Activated T-cell treated with anti-CD3 and anti-CD28 coated beads for 24 hours (primary cell): Measurements from ENCODE around the gene GRIK4.
"Not testable (repeated sequence)": the region's sequence is repeated elsewhere in the genome, so short reads cannot be mapped to it uniquely, and the experiment has no call there.

ENCODE experiments used
- DNase-seq: peaks from one replicate; pipeline ENCODE4 v3.0.0-alpha.2; 2020; ENCODE audit warnings: low read depth

GRIK4 gene

DNA sequence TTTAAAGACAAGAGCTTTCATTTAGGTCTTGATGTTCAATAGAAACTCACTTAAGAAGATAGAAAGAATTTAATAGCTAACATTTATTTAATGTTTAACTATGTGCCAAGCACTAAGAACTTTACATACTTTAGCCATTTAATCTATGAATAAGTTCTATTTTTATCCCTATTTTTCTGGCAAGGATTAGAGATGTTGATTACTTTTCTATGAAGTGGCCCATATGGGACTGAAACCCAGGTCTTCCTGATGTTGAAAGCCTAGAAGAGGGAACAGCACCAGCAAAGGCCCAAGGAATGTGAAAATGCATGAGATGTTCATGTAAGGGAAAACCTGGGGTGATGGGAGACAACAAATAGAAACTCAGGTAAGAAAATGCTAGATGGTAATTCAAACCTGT, 497.0 kb downstream of the GRIK4 start:
- no peak for DNase-seq

DNA sequence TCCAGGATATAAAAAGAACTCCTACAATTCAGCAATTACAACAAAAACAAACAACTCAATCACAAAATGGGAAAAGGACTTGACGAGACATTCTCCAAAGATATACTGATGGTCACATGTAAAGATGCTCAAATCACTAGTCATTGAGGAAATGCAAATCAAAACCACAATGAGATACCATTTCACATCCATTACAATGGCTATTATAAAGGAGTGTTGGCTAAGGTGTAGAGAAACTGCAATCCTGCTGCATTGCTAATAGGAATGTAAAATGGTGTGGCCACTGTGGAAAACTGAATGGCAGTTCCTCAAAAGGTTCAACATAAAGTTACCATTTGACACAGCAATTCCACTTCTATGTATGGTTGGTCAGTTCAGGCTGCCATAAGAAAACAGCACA, 500.5 kb downstream of the GRIK4 start:
- no peak for DNase-seq

DNA sequence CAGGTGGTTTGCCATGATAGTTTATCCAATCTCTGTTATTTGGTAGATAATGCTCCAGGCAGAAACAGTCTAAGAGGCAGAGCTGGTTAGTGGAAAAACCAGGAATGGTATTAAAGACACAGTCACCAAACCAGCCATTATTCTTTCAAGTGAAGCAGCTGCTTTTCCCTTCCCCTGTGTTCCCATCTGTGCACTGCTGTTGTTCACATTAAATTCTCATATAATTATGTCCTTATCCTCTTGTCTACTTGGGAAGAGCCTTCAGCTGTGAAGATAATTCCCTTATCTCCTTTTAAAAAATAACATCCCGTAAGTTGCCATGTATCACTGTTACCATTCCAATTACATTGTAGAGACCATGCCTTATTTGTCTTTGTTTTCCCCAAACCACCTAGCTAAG, 507.2 kb downstream of the GRIK4 start:
- no peak for DNase-seq

DNA sequence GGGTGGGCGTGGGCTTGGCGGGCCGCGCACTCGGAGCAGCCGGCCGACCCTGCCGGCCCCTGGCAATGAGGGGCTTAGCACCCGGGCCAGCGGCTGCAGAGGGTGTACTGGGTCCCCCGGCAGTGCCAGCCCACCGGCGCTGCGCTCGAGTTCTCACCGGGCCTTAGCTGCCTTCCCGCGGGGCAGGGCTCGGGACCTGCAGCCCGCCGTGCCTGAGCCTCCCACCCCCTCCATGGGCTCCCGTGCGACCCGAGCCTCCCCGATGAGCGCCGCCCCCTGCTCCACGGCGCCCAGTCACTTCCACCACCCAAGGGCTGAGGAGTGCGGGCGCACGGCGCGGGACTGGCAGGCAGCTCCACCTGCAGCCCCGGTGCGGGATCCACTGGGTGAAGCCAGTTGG, 510.2 kb downstream of the GRIK4 start:
- DNase-seq: not testable (repeated sequence)

DNA sequence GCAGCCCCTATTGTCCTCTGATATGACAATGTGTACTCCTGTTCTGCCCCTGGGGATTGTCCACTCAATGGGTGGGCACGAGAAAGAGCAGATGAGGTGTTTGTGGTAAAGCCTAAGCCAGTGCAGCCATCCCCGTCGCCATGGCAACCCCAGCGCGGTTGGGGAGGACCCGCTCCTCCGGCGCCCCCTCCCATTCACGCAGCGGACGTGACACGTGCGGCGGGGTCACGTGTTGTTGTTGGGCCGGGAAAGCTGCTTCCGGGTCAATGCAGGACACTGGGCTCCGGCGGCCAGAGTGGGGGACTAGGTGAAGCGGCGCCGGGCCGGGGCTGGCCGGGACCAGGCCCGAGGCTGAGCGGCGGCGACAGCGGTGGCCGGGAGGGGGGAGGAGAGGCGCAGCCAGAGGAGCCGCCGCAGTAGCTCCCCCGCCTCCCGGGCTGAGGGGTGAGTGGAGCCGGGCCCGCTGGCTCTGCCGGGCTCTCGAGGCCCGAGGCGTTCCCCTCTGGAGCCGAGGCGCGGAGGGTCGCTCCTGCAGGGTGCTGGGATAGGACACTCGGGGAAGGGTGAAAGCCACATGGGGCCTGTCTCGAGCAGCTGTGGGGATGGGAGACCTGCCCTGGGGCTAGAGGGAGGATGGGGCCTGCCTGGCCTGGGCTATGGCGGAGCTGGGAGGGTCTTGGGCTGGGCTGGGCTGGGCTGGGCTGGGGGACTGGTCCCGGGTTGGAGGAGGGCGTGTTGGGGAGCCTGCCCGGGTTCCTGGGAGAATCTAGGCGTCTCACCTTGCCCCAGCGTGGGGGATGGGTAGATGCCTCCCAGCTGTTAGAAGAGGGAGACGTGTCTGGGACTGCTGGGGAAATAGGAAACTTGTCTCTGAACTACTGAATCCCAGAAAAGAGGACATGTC, 512.6 kb downstream of the GRIK4 start, which contains the start of gene TBCEL:
Gene TBCEL, plus strand, starts transcription at position 255 of the 904 bp plus-strand sequence. CDS start 21,589 bp downstream, outside the sequence.
- peak; percentile 75 for DNase-seq

DNA sequence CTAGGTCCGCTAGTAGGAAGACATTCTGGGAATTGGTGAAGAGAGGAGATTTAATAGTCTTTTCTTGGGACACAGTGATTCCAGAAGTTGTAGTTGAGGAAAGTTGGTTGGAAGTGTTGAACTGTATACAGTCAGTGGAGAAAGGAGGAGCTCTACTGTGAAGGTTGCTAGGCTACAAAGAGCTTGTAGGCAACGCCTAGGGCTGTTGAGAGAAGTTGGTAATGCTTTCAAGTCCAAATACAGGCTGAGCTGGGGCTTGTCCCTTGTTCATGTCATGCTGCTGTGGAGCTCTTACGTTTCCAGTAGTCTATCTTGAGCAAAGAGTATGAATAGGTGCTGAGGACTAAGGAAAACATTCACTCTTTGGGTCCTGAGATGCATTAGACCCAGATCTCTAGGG, 513.4 kb downstream of the GRIK4 start:
- no peak for DNase-seq

DNA sequence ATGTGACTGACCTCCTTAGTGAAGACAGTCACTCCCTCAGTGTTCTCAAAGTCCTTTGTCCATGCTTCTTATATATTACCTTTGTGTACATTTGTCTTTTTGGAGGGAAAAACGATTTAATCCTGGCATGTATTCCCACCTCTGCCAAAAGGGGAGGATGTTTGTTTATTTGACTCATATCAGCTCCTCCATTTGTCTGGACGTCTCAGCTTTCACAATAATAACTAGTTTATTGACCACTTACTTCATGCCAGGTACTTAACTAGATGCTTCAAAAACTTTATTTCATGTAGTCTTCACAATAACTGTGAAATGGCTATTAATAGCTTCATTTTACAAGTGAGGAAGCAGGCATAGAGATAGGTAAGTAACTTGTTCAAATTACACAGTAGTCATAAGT, 517.6 kb downstream of the GRIK4 start:
- no peak for DNase-seq

DNA sequence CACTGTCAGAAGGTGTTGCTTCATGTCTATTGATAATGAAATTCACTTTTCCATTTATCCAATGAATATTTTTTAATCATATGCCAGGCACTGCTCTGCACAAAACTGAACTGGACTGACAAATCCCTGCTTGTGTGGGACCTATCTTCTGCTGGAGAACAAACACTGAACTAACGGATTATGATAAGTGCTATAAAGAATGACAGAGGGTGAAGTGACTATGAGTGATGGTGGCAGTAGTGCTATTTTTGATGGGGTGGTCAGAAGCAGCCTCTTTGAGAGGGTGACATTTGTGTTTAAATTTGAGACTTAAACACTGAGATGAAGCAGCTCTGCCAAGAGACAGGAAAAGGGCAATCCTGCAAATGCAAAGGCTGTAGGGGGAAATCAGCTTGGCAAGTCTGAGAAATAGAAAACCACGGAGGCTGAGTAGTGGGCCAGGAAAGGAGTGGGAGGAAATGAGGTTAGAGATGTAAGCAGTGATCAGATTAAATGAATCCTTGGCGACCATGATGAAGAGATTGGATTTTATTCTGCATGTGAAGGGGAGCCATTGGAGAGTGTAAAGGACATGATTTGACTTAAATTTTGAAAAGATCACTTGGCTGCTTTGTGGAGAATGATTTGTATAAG, 518.4 kb downstream of the GRIK4 start:
- DNase-seq: no peak

DNA sequence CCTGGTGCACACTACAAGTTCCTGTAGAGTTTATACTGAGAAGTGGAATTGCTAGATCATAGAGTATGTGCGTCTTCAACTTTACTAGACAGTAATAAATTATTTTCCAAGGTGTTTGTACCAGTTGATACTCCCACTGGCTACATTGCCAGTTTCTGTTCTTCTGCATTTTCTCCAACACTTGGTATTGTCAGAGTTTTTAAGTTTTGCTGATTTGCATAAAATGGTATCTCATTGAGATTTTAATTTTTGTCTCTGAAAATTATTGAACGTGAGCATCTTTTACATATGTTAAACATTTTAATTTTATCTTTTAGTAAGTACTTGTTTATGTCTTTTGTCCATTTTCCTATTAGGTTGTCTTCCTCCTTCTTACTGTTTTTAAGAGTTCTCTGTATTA, 519.6 kb downstream of the GRIK4 start:
- no peak for DNase-seq

DNA sequence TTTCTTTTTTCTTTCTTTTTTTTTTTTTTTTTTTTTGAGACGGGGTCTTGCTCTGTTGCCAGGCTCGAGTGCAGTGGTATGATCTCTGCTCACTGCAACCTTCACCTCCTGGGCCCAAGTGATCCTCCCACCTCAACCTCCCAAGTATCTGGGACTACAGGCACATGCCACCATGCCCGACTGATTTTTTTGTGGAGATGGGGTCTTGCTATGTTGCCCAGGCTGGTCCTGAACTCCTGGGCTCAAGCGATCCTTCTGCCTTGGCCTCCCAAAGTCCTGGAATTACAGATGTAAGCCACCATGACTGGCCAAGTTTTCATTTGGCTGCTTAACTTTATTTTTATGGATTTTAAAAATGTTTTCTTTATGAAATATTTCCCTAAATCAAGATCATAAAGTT, 520.1 kb downstream of the GRIK4 start:
- DNase-seq: not testable (repeated sequence)

DNA sequence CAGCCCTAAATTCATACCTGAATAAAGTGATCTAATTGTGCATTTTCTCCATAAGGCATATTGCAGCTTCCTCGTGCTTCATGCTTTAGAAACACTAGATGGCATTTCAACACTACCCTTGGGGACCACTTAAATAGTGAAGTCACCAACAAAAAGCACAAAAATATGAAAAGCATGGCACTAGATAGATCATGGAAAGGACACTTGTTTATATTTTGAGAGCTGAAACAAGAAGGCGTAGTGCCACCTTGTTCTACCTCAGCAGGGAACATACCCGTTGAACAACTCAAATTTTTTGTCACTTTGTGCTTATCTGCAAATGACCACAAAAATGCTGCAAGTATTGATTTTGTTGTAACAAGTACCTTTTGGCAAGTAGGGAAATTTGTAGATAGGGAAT, 521.0 kb downstream of the GRIK4 start:
- DNase-seq: no peak

DNA sequence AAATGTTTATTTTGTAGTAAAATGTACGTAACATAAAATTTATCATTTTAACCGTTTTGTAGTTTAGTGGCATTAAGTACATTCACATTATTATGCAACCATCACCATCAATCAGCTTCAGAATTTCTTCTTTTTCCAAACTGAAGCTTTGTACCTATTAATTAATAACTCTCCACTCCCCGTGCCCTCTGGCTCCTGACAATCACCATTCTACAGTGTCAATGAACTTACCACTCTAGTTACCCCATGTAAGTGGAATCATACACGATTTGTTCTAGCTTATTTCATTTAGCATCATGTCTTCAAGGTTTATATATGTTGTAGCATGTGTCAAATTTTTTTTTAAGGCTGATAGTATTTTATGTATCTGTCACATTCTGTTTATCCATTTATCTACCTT, 522.1 kb downstream of the GRIK4 start:
- DNase-seq: no peak

DNA sequence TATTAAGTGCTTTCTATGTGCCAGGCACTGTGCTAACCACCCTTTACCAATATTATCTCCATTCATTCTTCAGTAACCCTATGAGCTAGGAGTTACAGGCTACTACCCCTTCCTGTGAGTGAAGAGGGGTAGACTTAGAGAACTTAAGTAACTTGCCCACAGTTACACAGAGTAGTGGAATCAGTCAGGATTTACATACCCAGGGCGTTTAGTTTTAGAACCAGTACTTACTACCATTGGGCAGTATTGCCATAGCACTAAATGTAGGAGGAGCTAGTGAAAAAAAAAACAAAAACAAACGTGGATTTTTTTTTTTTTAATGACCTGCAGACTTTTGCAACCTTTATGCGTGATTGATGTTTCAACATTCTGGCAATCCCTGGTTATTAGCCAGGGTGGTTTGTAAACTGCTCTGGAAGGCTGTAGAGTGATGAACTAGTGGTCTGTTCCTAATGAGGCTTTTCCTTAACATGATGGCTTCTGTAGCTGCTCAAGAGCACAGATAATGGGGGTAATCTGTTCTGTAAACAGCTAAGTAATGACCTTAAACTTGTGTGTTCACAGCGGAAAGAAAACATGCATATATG, 523.7 kb downstream of the GRIK4 start:
- no peak for DNase-seq

DNA sequence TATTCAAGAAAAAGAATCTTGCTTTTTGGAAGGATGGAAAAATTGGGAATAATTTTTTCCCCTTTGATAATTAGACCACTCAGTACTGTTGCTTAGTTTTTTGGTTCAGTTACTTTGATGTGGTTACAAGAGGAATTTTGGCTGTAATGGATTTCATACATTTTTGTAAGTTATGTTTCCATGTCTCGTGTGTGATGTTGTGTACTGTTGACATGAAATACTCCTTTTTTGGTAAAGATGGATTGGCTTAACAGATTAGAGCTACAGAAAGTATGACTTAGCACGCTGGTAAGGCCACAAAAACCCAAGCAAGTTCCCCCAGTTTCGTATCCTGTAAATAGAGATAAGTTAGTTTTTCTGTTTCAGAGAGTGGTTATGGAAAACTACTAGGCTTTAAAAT, 524.2 kb downstream of the GRIK4 start:
- no peak for DNase-seq

DNA sequence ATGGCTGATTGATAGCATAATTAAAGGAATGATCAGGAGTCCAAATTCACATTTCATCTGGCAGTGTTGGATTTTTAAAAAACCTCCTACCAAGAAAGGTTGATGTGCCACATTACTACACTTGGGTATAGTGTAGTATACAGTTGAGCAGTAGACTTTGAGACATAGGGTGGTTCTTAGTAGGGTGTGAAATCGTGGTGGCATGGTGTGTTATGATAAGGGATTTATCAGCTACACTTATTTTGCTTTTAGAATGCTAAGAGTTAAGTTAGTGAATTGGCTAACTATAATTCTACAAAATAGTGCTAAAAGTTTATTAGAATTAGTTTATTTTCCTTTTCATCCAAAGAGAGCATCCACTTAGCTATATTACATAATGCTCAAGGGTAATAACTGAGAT, 525.5 kb downstream of the GRIK4 start:
- DNase-seq: no peak
